Central memory CD4-positive, alpha-beta T cell (primary cell): ENCODE data around the gene ZNF664.

Experiments
- DNase-seq: peaks from one replicate; pipeline ENCODE4 v3.0.0; 2022

The ZNF664 gene

GRCh38 chr12:124011435-124012115 lies 38.6 kb downstream of the ZNF664 start:
- DNase-seq, result no peak

- no peak for DNase-seq
These were observed 40.1 kb downstream of the ZNF664 start for GRCh38 chr12:124013073-124013472.

GRCh38 chr12:124015494-124016461 lies 42.8 kb downstream of the ZNF664 start:
- DNase-seq, result no peak

- DNase-seq, result no peak
These were observed 44.0 kb downstream of the ZNF664 start for GRCh38 chr12:124017064-124017463.

- no peak for DNase-seq
These were observed 45.5 kb downstream of the ZNF664 start for GRCh38 chr12:124018539-124018938.

GRCh38 chr12:124019115-124019514 lies 46.1 kb downstream of the ZNF664 start:
- DNase-seq, result no peak

GRCh38 chr12:124020514-124020949 lies 47.5 kb downstream of the ZNF664 start:
- no peak for DNase-seq

- no peak for DNase-seq
These were observed 48.0 kb downstream of the ZNF664 start for GRCh38 chr12:124021007-124021406.

- no peak for DNase-seq
These were observed 49.1 kb downstream of the ZNF664 start for GRCh38 chr12:124022161-124022560.

- no peak for DNase-seq
These were observed 51.3 kb downstream of the ZNF664 start for GRCh38 chr12:124024263-124024678.

- DNase-seq, result no peak
These were observed 51.8 kb downstream of the ZNF664 start for GRCh38 chr12:124024776-124025175.

- DNase-seq, result no peak
These were observed 52.6 kb downstream of the ZNF664 start for GRCh38 chr12:124025661-124026060.

GRCh38 chr12:124026755-124027745 lies 54.0 kb downstream of the ZNF664 start:
- no peak for DNase-seq

- no peak for DNase-seq
These were observed 54.9 kb downstream of the ZNF664 start for GRCh38 chr12:124027753-124028554.

- no peak for DNase-seq
These were observed 55.5 kb downstream of the ZNF664 start for GRCh38 chr12:124028555-124028925.

GRCh38 chr12:124030008-124030407 lies 57.0 kb downstream of the ZNF664 start:
- no peak for DNase-seq

GRCh38 chr12:124030510-124030909 lies 57.5 kb downstream of the ZNF664 start:
- DNase-seq, result no peak

- DNase-seq, result no peak
These were observed 58.0 kb downstream of the ZNF664 start for GRCh38 chr12:124031058-124031457.

GRCh38 chr12:124032265-124032886 lies 59.4 kb downstream of the ZNF664 start:
- DNase-seq, result no peak

GRCh38 chr12:124033859-124034258 lies 60.8 kb downstream of the ZNF664 start:
- no peak for DNase-seq

GRCh38 chr12:124034297-124034696 lies 61.3 kb downstream of the ZNF664 start:
- no peak for DNase-seq
